IPS-NIHi11 (cell line): ENCODE data around the gene KIF20A.
"Not testable (repeated sequence)": the region's sequence is repeated elsewhere in the genome, so short reads cannot be mapped to it uniquely, and the experiment has no call there.

Experiments
- DNase-seq: peaks from one replicate; pipeline ENCODE4 v3.0.0; 2012; ENCODE audit warnings: mixed read lengths, low spot score

Gene KIF20A

DNA sequence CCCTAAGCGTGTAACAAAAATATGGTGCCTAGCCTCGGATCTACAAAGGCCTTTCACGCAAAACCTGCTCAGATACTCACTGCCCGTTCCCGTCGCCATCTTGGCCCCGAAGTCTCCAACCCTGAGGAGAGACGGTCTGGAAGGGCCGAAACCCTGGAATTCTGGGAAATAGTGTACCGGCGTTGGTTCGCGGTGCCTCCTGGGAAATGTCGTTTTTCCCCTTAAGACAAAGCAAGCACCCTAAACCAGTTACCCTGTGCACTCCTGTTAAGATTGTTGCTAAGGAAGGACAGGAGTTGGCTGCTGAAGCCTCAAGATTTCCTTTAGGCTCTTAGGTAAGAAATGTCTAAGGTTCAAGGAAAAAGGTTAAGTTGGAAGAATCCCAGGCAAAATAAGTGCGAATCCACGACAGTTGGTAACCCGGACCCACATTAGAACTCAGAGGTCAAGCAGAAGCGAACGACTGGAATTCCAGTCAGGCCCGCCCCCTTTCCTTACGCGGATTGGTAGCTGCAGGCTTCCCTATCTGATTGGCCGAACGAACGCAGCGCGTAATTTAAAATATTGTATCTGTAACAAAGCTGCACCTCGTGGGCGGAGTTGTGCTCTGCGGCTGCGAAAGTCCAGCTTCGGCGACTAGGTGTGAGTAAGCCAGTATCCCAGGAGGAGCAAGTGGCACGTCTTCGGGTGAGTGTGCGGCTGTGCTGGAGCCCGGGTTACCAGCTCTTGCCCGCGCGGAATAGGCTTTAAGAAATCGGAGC, at the start of gene KIF20A, which contains the start of gene BRD8:
KIF20A (plus strand) TSS at position 597 of the 761 bp plus-strand sequence. CDS start 569 bp downstream, outside the sequence.
BRD8 (minus strand) TSS at position 115 of the 761 bp plus-strand sequence; CDS start at position 99, 16 bp downstream.
- DNase-seq = peak; percentile 92

DNA sequence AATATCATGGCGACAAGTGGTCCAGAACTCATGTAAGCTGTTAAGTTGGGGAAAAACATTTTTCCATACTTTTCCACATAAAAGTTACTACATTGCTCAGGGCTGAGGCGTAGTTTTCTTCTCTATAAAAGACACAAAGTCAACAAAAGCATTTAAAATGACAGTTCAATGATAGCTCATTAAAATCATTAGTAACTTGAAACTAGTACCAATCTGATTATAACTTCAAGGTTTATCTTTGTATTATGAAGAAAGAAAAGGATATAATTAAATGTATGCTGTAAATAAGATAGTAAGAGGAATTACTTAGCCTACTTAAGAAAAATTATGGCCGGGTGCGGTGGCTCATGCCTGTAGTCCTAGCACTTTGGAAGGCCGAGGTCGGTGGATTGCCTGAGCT, 49.6 kb upstream of the KIF20A start:
- DNase-seq = no peak

DNA sequence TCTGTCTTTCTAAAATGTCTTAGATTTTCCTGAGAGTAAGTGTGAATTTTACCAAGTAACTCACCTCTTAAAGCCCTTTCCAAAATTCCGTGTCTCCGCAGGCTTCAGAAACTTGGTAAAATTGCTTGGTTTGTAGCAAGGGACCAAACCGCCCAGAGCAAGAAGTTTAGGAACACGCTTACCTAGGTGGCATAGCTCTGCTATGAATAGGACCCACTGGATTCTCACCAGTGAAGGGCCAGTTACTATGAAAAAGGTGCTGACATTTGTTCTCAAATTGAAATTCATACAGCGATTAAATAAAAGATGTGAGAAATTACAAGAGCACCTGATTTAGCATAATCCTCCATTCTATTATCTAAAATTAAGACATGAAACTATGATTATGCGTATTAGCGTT, 46.4 kb upstream of the KIF20A start:
- DNase-seq = no peak

DNA sequence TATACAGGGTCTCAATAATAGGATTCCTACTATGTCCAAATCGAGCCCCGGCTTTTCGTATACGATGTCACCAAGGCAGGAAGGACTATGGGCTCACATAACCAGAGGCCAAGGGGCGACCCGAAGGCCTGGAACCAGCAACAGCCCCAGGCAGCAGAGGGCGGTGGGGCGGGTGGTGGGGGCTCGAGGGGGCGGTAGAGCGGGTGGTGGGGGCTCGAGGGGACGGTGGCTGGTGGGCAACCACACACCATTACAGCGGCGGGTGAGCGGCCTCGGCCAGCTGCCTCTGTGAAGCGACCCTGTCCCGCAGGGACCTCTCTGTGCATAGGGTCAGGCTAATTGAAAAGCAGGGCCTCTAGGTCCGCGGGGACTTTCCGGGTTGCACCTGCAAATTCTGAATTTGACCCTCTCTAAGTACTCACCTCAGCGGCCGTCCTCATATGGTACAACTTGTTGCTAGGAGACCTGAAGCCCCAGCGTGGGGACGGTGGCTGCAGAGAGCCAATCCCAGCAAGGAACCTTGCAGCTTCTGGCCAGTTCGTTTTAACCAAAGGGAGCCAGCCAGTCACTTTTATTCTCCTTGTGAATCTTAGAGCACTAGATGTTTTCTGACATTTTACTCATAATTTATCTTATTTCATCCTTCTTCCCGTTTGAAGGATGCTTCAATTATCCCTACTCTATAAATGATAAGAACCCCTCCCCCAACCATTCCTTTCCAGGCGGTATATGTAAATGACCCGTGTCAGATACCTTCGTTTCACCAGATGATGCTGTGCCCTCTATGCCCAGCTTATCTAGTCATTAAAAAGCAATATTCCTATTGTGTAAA, 39.7 kb upstream of the KIF20A start, which contains the start of gene NME5:
NME5 (minus strand) TSS at position 480 of the 832 bp plus-strand sequence. CDS start 648 bp downstream, outside the sequence.
- DNase-seq = peak; percentile 83

DNA sequence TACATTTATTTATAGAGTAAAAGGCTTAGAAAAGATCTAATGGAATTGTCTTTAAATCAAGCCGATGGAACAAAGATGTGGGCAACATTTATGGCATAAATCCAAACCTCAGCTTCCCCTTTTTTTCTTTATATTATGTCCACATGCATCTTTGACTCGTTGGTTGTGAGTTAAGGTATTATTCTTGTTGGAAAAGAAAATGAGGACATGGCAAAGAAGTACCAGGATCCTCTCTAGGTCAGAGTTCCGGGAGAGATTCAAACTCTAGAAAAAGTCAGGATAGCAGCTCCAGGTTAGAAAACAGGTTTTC, 39.2 kb upstream of the KIF20A start:
- no peak for DNase-seq

DNA sequence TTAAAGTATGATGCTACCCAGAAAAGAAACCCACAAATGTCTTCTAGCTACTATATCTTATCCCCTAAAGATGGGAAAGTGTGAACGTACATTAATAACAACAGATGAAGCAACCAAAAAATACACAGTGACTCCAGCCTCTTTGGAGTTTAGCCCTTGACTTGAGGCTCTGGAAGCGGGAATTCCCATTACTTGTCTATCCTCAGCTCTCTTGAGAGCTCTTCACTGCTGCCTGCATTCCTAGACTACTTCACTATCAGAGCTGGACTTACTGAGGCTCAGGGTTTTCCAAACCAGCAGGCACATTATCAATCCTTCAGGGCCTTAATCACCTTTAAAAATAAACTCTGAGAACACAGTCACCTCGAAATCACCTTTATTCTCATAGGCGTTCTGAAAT, 38.6 kb upstream of the KIF20A start:
- DNase-seq = no peak

DNA sequence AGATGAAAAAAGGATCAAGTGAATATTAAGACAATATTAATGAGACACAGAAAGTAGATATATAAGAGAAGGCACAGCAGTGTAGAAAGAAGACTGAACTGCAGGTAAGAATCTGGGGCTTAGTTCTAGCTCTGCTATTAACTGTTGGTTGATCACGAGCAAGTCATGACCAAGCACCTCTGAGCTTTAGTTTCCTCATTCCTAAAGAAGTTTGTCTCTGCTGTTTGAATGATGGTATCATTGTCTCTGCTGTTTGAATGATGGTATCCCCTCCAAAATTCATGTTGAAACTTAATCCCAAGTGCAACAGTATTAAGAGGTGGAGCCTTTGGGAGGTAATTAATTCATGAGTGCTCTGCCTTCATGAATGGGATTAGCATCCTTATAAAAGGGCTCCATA, 37.2 kb upstream of the KIF20A start:
- DNase-seq = no peak

DNA sequence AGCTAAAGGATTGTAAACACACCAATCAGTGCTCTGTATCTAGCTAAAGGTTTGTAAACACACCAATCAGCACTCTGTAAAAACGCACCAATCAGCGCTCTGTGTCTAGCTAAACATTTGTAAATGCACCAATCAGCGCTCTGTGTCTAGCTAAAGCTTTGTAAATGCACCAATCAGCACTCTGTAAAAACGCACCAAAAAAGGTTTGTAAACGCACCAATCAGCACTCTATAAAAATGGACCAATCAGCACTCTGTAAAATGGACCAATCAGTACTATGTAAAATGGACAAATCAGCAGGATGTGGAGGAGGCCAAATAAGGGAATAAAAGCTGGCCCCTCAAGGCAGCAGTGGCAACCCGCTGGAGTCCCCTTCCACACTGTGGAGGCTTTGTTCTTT, 35.3 kb upstream of the KIF20A start:
- DNase-seq = not testable (repeated sequence)

DNA sequence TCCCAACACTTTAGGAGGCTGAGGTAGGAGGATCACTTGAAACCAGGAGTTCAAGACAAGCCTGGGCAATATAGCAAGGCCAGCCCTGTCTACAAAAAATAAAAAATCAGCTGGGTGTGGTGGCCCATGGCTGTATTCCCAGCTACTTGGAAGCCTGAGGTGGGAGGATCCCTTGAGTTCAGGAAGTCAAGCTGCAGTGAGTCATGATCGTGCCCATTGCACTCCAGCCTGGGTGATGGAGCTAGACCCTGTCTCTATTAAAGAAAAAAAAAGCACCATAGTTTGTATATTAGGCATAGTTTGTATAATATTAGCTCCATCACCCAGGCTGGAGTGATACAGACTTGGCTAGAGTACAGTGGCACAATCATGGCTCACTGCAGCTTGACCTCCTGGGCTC, 30.1 kb upstream of the KIF20A start:
- no peak for DNase-seq

DNA sequence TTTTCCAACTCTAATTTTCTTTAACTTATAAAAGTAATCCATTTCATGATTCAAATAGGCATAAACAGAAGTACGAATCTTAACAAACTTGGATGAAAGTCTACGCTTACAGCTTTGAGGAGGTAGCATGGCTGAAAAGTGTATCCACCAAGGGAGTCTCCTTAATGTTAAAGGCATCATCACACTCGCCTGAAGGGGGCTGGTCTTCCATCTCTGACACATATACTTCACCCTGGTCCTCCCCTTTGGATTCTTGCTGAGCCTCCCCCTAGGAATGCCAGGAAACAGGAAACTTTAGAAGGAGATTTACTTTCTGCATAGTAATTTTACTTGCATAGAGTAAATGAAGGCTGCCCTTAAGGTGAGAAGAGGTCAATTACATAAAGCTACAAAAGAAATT, 29.4 kb upstream of the KIF20A start:
- peak; percentile 28 for DNase-seq

DNA sequence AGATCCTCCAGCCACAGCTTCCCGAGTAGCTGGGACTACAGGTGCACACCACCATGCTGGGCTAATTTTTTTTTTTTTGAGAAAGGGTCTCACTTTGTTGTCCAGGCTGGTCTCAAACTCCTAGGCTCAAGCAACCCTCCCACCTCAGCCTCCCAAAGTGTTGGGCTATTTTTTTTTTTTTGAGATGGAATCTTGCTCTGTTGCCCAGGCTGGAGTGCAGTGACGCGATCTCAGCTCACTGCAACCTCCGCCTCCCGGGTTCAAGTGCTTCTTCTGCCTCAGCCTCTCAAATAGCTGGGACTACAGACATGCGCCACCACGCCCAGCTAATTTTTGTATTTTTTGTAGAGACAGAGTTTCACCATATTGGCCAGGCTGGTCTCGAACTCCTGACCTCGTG, 22.9 kb upstream of the KIF20A start:
- not testable (repeated sequence) for DNase-seq

DNA sequence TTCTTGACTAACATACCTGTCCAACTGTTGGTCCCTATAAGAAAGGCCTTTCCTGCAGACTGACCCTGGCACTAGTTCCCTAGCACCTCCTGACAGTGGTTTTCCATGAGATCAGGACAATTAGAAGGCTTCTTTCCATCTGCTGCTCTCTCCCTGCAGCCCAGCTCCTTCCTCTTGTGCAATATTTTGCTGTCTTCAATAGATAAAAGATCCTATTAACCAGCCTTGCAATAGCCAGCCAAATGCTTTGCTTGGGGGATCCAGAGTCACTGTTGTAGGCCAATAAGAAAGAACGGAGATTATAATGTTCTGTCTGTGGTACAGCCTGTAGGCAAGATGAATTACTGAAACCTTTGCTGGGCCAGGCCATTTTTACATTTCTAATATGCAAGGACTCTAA, 21.3 kb upstream of the KIF20A start:
- DNase-seq = no peak

DNA sequence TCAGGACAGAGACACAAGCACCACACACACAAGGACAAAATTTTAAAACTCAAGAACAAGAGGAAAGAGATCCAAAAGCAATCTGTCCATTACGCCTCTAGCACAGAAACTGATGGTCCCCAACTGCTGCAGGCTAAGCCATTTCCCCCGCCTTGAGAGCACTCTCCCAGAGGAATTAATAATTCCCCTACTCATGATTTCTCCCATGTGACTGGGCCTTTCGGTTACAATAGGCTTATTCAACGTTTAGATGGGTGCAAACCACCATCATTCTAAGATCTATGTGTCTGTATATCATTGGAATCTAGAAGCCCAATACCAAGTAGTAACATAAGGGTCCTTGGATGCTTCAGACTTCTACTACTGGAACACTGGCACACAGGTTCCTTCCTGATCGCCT, 19.2 kb upstream of the KIF20A start:
- no peak for DNase-seq

DNA sequence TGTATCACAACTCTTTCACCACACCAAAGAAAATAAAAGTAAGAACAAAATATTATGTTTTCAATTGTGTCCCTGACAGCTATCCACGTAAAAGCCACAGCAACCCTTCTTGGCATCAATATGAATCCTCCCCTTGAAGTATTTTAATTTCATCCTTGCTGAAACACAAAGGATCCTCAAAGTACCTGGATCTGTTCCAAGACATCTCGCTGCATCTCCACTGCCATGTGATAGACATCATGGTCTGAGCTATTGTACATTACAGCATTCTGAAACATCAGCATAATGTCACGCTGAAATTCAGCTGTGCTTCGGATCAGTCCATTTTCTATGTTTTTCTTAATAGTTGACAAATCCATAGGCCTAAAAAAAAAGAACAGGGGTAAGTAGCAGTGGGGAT, 18.2 kb upstream of the KIF20A start:
- no peak for DNase-seq

DNA sequence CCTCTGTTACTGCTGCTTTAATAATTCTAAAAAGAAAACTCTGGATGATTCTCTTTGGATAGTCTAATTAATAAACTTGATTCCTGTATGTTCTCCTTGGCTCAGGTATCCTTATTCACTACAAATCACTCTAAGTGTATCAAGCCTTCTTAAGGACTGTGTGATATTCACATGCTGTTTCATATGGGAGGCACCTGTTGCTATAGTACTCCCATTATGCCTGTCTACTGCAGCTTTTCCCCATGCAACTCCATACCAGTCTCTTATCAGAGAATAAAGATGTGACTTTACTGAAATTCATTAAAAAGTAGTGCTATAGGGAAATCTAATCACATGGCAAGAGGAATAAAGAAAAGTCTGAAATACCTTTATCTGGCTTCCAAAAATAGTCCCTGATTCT, 15.2 kb upstream of the KIF20A start:
- DNase-seq = no peak

DNA sequence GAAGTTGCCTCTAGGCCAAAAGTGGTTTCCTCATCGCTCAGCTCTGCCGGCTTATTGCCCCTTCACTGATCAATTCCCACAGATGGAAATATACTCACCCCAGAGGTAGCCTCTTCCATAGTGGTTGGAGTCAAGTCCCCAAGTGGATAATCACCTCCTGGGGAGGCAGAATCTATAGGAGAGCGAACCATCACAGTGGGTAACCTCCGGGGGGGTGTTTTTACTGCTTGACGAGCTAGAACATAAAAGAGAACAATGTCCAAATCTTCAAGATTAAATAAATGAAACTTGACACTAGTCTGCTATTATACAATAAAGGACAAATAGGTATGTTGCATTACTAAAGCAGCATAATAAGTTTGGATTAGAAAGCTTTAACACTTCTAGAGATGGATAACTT, 9.8 kb upstream of the KIF20A start:
- DNase-seq = no peak

DNA sequence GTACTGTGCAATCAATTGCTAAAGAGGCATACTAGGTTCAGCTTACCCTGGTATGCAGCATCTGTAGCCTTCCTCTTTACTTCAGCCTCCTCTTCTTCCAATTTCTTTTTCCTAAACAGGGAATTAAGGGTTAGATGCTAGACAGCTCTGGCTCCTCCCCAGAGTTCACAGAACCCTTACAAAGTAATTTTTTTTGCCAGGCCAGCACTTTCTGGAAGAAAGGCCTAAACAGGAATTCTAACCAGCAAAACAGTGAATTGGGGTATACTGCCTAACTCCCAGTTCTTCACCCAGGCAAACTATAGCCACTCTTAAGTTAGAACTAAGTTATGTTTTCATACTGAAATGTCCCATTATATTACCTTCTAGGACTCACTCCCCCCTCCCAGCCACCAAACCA, 8.6 kb upstream of the KIF20A start:
- DNase-seq = no peak

DNA sequence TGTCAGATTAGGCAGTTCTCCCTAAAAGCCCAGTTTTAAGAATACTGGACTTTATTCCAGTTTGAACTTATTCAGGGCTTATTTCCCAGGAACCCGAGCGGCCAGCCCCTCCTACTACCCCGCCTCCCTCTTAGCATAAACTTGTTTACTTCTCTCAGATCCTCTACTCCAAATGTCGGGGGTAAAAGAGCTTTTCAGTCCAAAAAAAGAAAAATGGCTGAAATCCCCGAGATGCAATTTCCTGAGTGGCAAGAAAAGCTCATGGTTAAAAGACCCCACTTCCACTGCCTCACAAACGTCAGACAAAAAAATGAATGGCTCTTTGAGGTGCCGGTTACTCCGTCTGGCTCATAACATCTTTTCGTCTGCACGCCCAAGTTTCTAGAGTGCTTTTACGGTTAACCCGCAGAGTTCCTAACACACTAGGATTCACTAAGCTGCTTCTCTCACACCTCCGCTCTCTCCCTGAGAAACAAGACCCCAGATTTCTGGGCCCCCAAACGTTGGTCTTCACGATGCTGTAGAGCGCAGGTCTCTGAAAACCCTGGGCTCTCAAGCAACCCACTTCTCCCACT, 884 bp upstream of the KIF20A start:
- DNase-seq = peak; percentile 67

DNA sequence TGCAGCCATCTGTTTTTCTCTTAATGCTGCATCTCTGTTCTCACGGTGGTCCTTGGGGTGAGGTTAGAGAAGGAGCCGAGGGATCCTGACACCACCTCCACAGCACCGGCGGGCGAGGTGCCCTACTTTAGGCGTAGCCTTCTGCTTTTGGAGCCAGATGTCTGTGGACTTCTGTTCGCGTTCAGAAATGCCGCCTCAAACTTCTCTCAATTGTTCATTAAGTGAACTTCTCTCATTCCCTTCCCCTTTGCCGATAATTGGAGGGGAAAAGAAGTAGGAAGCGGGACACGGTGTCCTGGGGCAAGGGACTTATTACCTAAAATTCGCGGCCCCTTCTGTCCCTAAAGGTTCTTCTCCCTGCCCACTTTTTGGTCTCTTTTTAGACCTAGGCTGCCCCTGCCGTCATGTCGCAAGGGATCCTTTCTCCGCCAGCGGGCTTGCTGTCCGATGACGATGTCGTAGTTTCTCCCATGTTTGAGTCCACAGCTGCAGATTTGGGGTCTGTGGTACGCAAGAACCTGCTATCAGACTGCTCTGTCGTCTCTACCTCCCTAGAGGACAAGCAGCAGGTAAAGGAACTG, 455 bp downstream of the KIF20A start:
- peak; percentile 16 for DNase-seq

DNA sequence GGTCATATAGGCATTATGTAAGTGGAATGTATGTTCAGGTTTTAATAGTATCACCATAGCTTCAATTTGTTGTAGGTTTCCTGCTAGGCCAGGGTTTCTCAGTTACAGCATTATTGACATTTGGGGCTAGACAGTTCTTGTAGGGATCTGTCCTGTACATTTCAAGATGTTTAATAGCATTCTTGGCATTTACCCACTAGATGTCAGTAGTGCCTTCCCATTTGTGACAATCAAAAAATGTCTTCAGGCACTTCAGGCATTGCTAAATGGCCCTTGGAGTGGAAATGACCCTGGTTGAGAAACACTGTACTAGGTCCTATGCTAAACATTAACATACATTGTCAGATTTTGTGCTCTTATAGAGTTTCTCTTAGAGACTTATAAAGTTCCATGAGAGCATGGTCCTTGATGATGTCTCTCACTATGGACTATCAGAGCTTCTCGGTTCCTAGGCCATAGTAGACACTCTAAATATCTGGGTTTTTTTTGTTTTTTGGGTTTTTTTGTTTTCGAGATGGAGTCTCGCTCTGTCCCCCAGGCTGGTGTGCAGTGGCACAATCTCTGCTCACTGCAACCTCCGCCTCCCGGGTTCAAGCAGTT, 1.4 kb downstream of the KIF20A start:
- DNase-seq = peak; percentile 69

DNA sequence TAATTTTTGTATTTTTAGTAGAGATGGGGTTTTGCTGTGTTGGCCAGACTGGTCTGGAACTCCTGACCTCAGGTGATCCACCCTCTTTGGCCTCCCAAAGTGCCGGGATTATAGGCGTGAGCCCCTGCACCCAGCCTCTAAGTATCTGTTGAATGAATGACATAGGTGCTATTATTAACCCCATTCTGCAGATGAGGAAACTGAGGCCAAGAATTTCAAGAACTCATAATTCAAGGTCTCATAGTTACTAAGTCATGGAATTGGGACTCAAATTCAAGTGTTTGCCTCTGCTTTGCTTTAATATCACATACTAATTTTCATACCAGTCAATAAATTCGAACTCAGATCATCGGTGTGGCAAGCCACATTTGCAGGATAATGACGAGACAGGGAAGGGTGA, 1.9 kb downstream of the KIF20A start:
- no peak for DNase-seq

DNA sequence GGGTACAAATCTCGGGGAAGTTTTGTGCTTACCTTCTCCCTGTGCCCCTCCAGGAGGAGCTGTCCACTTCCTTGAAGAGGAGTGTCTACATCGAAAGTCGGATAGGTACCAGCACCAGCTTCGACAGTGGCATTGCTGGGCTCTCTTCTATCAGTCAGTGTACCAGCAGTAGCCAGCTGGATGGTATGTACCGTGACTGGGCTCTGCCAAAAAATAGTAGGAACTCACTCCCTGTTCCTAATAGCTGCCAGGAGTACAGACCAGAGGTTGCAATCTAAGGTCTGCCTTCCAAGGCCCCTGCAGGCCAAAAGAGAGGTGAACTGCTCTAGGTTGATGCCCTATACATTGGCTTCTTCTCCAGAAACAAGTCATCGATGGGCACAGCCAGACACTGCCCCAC, 3.9 kb downstream of the KIF20A start:
- no peak for DNase-seq
